ENCODE results near the gene C16orf46. TPM values are rescaled to one million over a fixed set of nuclear protein-coding genes. Genes with fewer than 3 reads are reported as not detected.

C16orf46 gene
- total RNA-seq, 4 donors from 2014 or later = 1.2 TPM; not detected in 3

- DNase-seq (ENCODE audit: low spot score) (no peak), ATAC-seq (ENCODE audit: low FRiP score) (no peak)
- no peak for TF ChIP-seq CTCF (IDR thresholded peaks at IDR 0.05)
Measured at GRCh38 chr16:81073560-81074330, 3.3 kb downstream of the C16orf46 start.

GRCh38 chr16:81071805-81072204, 5.2 kb downstream of the C16orf46 start:
- DNase-seq (ENCODE audit: low spot score) (no peak), ATAC-seq (ENCODE audit: low FRiP score) (no peak)
- no peak for TF ChIP-seq CTCF (IDR thresholded peaks at IDR 0.05)

GRCh38 chr16:81070979-81071378, 6.1 kb downstream of the C16orf46 start:
- no peak for DNase-seq (ENCODE audit: low spot score)
- ATAC-seq (ENCODE audit: low FRiP score) = no peak
- no peak for TF ChIP-seq CTCF (IDR thresholded peaks at IDR 0.05)

GRCh38 chr16:81069063-81069462, 8.0 kb downstream of the C16orf46 start:
- no peak for ATAC-seq (ENCODE audit: low FRiP score)
- no peak for TF ChIP-seq CTCF (IDR thresholded peaks at IDR 0.05)
- no peak for DNase-seq (ENCODE audit: low spot score)

GRCh38 chr16:81067166-81067565, 9.9 kb downstream of the C16orf46 start:
- ATAC-seq (ENCODE audit: low FRiP score) = no peak
- DNase-seq (ENCODE audit: low spot score) = no peak
- TF ChIP-seq CTCF (IDR thresholded peaks at IDR 0.05) = no peak

GRCh38 chr16:81066681-81067080, 10.4 kb downstream of the C16orf46 start:
- DNase-seq (ENCODE audit: low spot score) (no peak), ATAC-seq (ENCODE audit: low FRiP score) (no peak)
- TF ChIP-seq CTCF (IDR thresholded peaks at IDR 0.05) = no peak
